HepG2 (cell line): ENCODE measurements around the gene DHX58. TPM values are rescaled to one million over a fixed set of nuclear protein-coding genes. Genes with fewer than 3 reads are reported as not detected.
A peak's percentile ranks its signal among the peaks of the same experiment; 100 is the strongest.

Experiments used
- ARNT2 ChIP-seq: sonication (generic); formaldehyde crosslinking; IDR thresholded peaks from 2 replicates; pipeline ENCODE4 v1.8.0; 2022; ENCODE audit warnings: mild to moderate bottlenecking, low read depth, missing genetic modification reagents, moderate library complexity
- CBX5 ChIP-seq: sonication (generic); formaldehyde crosslinking; IDR thresholded peaks from 2 replicates; pipeline ENCODE4 v1.4.0; 2020; ENCODE audit warnings: missing genetic modification reagents, borderline replicate concordance
- JUN ChIP-seq: sonication (generic); formaldehyde crosslinking; IDR thresholded peaks from 2 replicates; pipeline ENCODE4 v1.4.0; 2020; ENCODE audit warnings: mild to moderate bottlenecking, missing genetic modification reagents
- LCORL ChIP-seq, 2 experiments: fragments of 450-650 bp in 1 of 2; sonication (generic) in 1 of 2; formaldehyde crosslinking in 1 of 2; IDR thresholded peaks; 2 replicates each; pipeline versions ENCODE4 v1.5.0 to v1.6.1; 2017 to 2020; ENCODE audit warnings: antibody characterized with exemption in 1 of 2, missing genetic modification reagents in 1 of 2
- MLXIP ChIP-seq: sonication (generic); formaldehyde crosslinking; IDR thresholded peaks from 2 replicates; pipeline ENCODE4 v1.9.0; 2021; ENCODE audit warnings: missing genetic modification reagents, borderline replicate concordance
- PATZ1 ChIP-seq: sonication (generic); formaldehyde crosslinking; IDR thresholded peaks from 2 replicates; pipeline ENCODE4 v1.4.0; 2020; ENCODE audit warnings: missing genetic modification reagents
- PLRG1 ChIP-seq: fragments of 450-650 bp; conservative IDR thresholded peaks from 2 replicates; pipeline ENCODE4 v1.6.1; 2016
- SMC3 ChIP-seq: IDR thresholded peaks from 2 replicates; pipeline ENCODE4 v1.6.1; 2011; ENCODE audit warnings: low read length, improper control_type of control experiment
- SSRP1 ChIP-seq: IDR thresholded peaks from 2 replicates; pipeline ENCODE4 v1.6.1; 2016; ENCODE audit warnings: control low read depth
- TEAD3 ChIP-seq: optimal IDR thresholded peaks from 2 replicates; pipeline ENCODE3; 2016; ENCODE audit warnings: borderline replicate concordance
- TIGD3 ChIP-seq: sonication (generic); formaldehyde crosslinking; IDR thresholded peaks from 2 replicates; pipeline ENCODE4 v1.5.1; 2020; ENCODE audit warnings: mild to moderate bottlenecking, missing genetic modification reagents, borderline replicate concordance
- ZBTB4 ChIP-seq: sonication (generic); formaldehyde crosslinking; IDR thresholded peaks from 2 replicates; pipeline ENCODE4 v1.4.0; 2020; ENCODE audit warnings: missing genetic modification reagents, mild to moderate bottlenecking, borderline replicate concordance
- ZC3H13 ChIP-seq: sonication (generic); formaldehyde crosslinking; IDR thresholded peaks from 2 replicates; pipeline ENCODE4 v1.8.1; 2023; ENCODE audit warnings: mild to moderate bottlenecking, missing genetic modification reagents, moderate library complexity
- ZNF414 ChIP-seq: sonication (generic); formaldehyde crosslinking; IDR thresholded peaks from 2 replicates; pipeline ENCODE4 v1.5.0; 2020; ENCODE audit warnings: missing genetic modification reagents
- ZNF614 ChIP-seq: IDR thresholded peaks from 2 replicates; pipeline ENCODE4 v1.6.1; 2018; ENCODE audit warnings: missing biosample characterization, missing genetic modification reagents, inconsistent platforms, borderline replicate concordance
- ZSCAN5A ChIP-seq: sonication (generic); formaldehyde crosslinking; IDR thresholded peaks from 2 replicates; pipeline ENCODE4 v1.8.0; 2022; ENCODE audit warnings: mild to moderate bottlenecking, missing genetic modification reagents, borderline replicate concordance
- polyA plus RNA-seq, 8 experiments: library from polyadenylated mRNA; depleted of rRNA in 3 of 8; stranded (reverse) in 7 of 8; unstranded in 1 of 8; fragments of >200 nt; fragmentation: Illumina TruSeq in 4 of 8; extraction: Trizol in 4 of 8; gene quantifications; 2 replicates each; pipeline versions ENCODE4 v1.2.1 to v1.2.3, GENCODE V29; 2011 to 2016; ENCODE audit warnings: low read depth in 4 of 8, missing spikeins in 1 of 8, mixed read lengths in 1 of 8; ENCODE audit not compliant: insufficient read depth in 1 of 8
- total RNA-seq, 5 experiments: library from RNA; depleted of rRNA; stranded (reverse); fragments of >200 nt; fragmentation: Illumina TruSeq; extraction: Trizol; gene quantifications; 2 replicates each; pipeline ENCODE4 v1.2.3, GENCODE V29; 2016; ENCODE audit warnings: low read depth in 1 of 5

The DHX58 gene
- total and polyA plus RNA-seq, 2 of the 13 experiments (the other 11 are each of a cell fraction or from before 2014, with no cell fraction given) = 6.7 to 7.8 TPM

- no peak for TF ChIP-seq TIGD3 (CRISPR knock-in tag)
- no peak for TF ChIP-seq ZSCAN5A (CRISPR knock-in tag)
- no peak for TF ChIP-seq PLRG1
- peak; percentile 60 for TF ChIP-seq TEAD3
- peak; percentile 66 for TF ChIP-seq SMC3
- TF ChIP-seq ZBTB4 (CRISPR knock-in tag) = no peak
- no peak for TF ChIP-seq ARNT2
- no peak for TF ChIP-seq ZNF414 (CRISPR knock-in tag)
- no peak for TF ChIP-seq JUN
- TF ChIP-seq LCORL (IDR thresholded peaks at IDR 0.05) = no peak
- 0 out of 2 replicates have a peak, but pooled peaks have one; percentile 49 for TF ChIP-seq LCORL (CRISPR knock-in tag; IDR thresholded peaks at IDR 0.05)
- TF ChIP-seq MLXIP (CRISPR knock-in tag) = no peak
- no peak for TF ChIP-seq ZC3H13 (CRISPR knock-in tag)
- no peak for TF ChIP-seq SSRP1 (CRISPR knock-in tag)
- TF ChIP-seq PATZ1 (CRISPR knock-in tag) = peak; percentile 41; the same call in 1 of the 2 replicates
- TF ChIP-seq ZNF614 (CRISPR knock-in tag) = 0 out of 2 replicates have a peak, but pooled peaks have one; percentile 36
- peak; percentile 62; the same call in 1 of the 2 replicates for TF ChIP-seq CBX5 (CRISPR knock-in tag)
Observed at GRCh38 chr17:42101513-42102292, 10.8 kb downstream of the DHX58 start (continued).
